Common myeloid progenitor, CD34-positive (primary cell): Measurements from ENCODE around the gene TNFRSF8.

Source experiments
- CTCF ChIA-PET: fragments of 350-600 bp; sonication (Branson Sonifier 250); formaldehyde crosslinking; loops from one replicate; lab custom pipeline; 2021; ENCODE audit warnings: antibody characterized with exemption; lab: Charles Lee
- POLR2A ChIA-PET: fragments of 350-600 bp; sonication (Branson Sonifier 250); formaldehyde crosslinking; loops from one replicate; lab custom pipeline; 2021; ENCODE audit warnings: antibody characterized with exemption; lab: Charles Lee
- DNase-seq, 3 donors: peaks; one replicate each; pipeline versions ENCODE4 v3.0.0 to v3.0.0-alpha.2; 2013
- H3K27ac ChIP-seq, 2 experiments: 1 replicate in 1 of 2; 2 replicates in 1 of 2; pipeline ENCODE4 v1.7.0; 2013; ENCODE audit warnings: inconsistent platforms in 2 of 2, low read length in 2 of 2, mild to moderate bottlenecking in 2 of 2, low read depth in 1 of 2, moderate library complexity in 1 of 2; ENCODE audit not compliant: severe bottlenecking in 2 of 2, insufficient read depth in 1 of 2, poor library complexity in 1 of 2
- H3K27me3 ChIP-seq, 5 experiments: replicated peaks in 2 of 5; 1 replicate in 3 of 5; 2 replicates in 2 of 5; pipeline versions ENCODE4 v1.6.1 to v1.7.0; 2013; ENCODE audit warnings: low read length in 4 of 5, mild to moderate bottlenecking in 2 of 5, moderate library complexity in 2 of 5, inconsistent platforms in 1 of 5; ENCODE audit not compliant: insufficient read depth in 5 of 5, control insufficient read depth in 4 of 5
- H3K36me3 ChIP-seq, 4 experiments: 1 replicate in 2 of 4; 2 replicates in 2 of 4; pipeline versions ENCODE4 v1.6.1 to v1.7.0; 2013; ENCODE audit warnings: low read length in 3 of 4, control low read depth in 1 of 4, mild to moderate bottlenecking in 1 of 4; ENCODE audit not compliant: control insufficient read depth in 4 of 4, insufficient read depth in 4 of 4
- H3K4me1 ChIP-seq, 4 experiments: 1 replicate in 3 of 4; 2 replicates in 1 of 4; pipeline versions ENCODE4 v1.6.1 to v1.7.1; 2013; ENCODE audit warnings: low read length in 3 of 4, mild to moderate bottlenecking in 3 of 4, control low read depth in 1 of 4, inconsistent platforms in 1 of 4, moderate library complexity in 1 of 4; ENCODE audit not compliant: control insufficient read depth in 4 of 4, insufficient read depth in 4 of 4; ENCODE audit errors: control extremely low read depth in 1 of 4
- H3K4me3 ChIP-seq, 7 experiments: 1 replicate in 4 of 7; 2 replicates in 3 of 7; pipeline versions ENCODE4 v1.5.1 to v1.7.0; 2013; ENCODE audit warnings: mild to moderate bottlenecking in 7 of 7, low read length in 6 of 7, moderate library complexity in 6 of 7, inconsistent platforms in 2 of 7, low read depth in 2 of 7, control low read depth in 1 of 7; ENCODE audit not compliant: insufficient read depth in 4 of 7, control insufficient read depth in 1 of 7; ENCODE audit errors: extremely low read depth in 1 of 7
- H3K9me3 ChIP-seq, 5 experiments: 1 replicate in 4 of 5; 2 replicates in 1 of 5; pipeline versions ENCODE4 v1.6.1 to v1.7.1; 2013; ENCODE audit warnings: low read length in 4 of 5, mild to moderate bottlenecking in 2 of 5, inconsistent platforms in 1 of 5, low read depth in 1 of 5, moderate library complexity in 1 of 5; ENCODE audit not compliant: control insufficient read depth in 4 of 5, insufficient read depth in 2 of 5; ENCODE audit errors: control extremely low read depth in 1 of 5
- WGBS: methylation state at CpG from one replicate; pipeline ENCODE4 v1.1.5; 2013; ENCODE audit not compliant: insufficient coverage; 5-methylcytosine and 5-hydroxymethylcytosine counted together

TNFRSF8 gene

GRCh38 chr1:12124693-12125421, 61.8 kb downstream of the TNFRSF8 start:
- POLR2A ChIA-PET, result no interaction called here
- CTCF ChIA-PET, result interaction anchor here (0.7 to 11.6 kb wide), 31 partner anchors 11 to 534 kb away, joined by 3 to 213 read pairs (median 7); partner anchors contain the start of gene TNFRSF1B
- Histone ChIP-seq H3K36me3 (peaks cover 0 to 7% (median 0%) of the 10 kb centered on the region in 4 experiments), H3K9me3 (peaks cover 0 to 2% (median 0%) of the 10 kb centered on the region in 5 experiments), H3K27me3 (no peaks in the 10 kb centered on the region), H3K27ac (no peak overlapping the region), H3K4me3 (no peak overlapping the region), H3K4me1 (peaks cover 4 to 21% (median 18%) of the 10 kb centered on the region in 4 experiments)
- 48% methylated on average over 17 of the region's 19 CpGs for WGBS
- DNase-seq, result peak; percentile 69 to 80 (median 74)

- H3K27me3 ChIP-seq, result no peaks in the 10 kb centered on the region
- H3K36me3 ChIP-seq, result peaks cover 0 to 7% (median 0%) of the 10 kb centered on the region in 4 experiments
- ChIA-PET POLR2A (interaction anchor here (0.7 to 1.1 kb wide), 2 partner anchors 72 to 73 kb away, joined by 3 read pairs; no protein-coding TSS in a partner anchor), CTCF (interaction anchor here (0.7 to 11.6 kb wide), 30 partner anchors 12 to 533 kb away, joined by 3 to 213 read pairs (median 8); no protein-coding TSS in a partner anchor)
- H3K4me1 ChIP-seq, result peaks cover 4 to 21% (median 18%) of the 10 kb centered on the region in 4 experiments
- no peak overlapping the region for H3K27ac ChIP-seq
- no peaks in the 10 kb centered on the region for H3K9me3 ChIP-seq
- peak in 2 of 3 donors; percentile 35 to 38 for DNase-seq
- H3K4me3 ChIP-seq, result no peak overlapping the region
- 69% methylated on average over 16 of the region's 24 CpGs for WGBS
Observed at GRCh38 chr1:12125422-12126355, 62.6 kb downstream of the TNFRSF8 start.

- Histone ChIP-seq H3K4me1 (peaks cover 4 to 24% (median 20%) of the 10 kb centered on the region in 4 experiments), H3K27me3 (no peaks in the 10 kb centered on the region), H3K27ac (no peak overlapping the region), H3K36me3 (peaks cover 0 to 2% (median 0%) of the 10 kb centered on the region in 4 experiments), H3K4me3 (no peak overlapping the region), H3K9me3 (no peaks in the 10 kb centered on the region)
- DNase-seq, result no peak
- 96% methylated on average over 9 of the region's 9 CpGs for WGBS
- POLR2A ChIA-PET, result interaction anchor here (0.7 to 1.1 kb wide), 2 partner anchors 71 to 72 kb away, joined by 3 read pairs; no protein-coding TSS in a partner anchor
- CTCF ChIA-PET, result interaction anchor here (1.0 to 11.6 kb wide), 9 partner anchors 15 to 532 kb away, joined by 3 to 213 read pairs (median 8); no protein-coding TSS in a partner anchor
Observed at GRCh38 chr1:12126781-12127180, 63.7 kb downstream of the TNFRSF8 start.

- ChIA-PET POLR2A (no interaction called here), CTCF (interaction anchor here (1.0 to 11.6 kb wide), 9 partner anchors 15 to 532 kb away, joined by 3 to 213 read pairs (median 4); no protein-coding TSS in a partner anchor)
- H3K27me3 ChIP-seq, result no peaks in the 10 kb centered on the region
- H3K4me3 ChIP-seq, result no peak overlapping the region
- H3K27ac ChIP-seq, result no peak overlapping the region
- no peaks in the 10 kb centered on the region for H3K36me3 ChIP-seq
- DNase-seq, result no peak
- 93% methylated on average over 5 of the region's 10 CpGs for WGBS
- H3K9me3 ChIP-seq, result no peaks in the 10 kb centered on the region
- peaks cover 6 to 30% (median 25%) of the 10 kb centered on the region in 4 experiments for H3K4me1 ChIP-seq
Observed at GRCh38 chr1:12127206-12127810, 64.2 kb downstream of the TNFRSF8 start.

- 91% methylated on average over 13 of the region's 15 CpGs for WGBS
- no peak for DNase-seq
- Histone ChIP-seq H3K27me3 (no peaks in the 10 kb centered on the region), H3K4me1 (peaks cover 7 to 36% (median 32%) of the 10 kb centered on the region in 4 experiments), H3K36me3 (no peaks in the 10 kb centered on the region), H3K9me3 (no peaks in the 10 kb centered on the region), H3K4me3 (no peak overlapping the region), H3K27ac (no peak overlapping the region)
- ChIA-PET CTCF (interaction anchor here (0.7 to 11.6 kb wide), 5 partner anchors 21 to 80 kb away, joined by 3 to 213 read pairs (median 63); no protein-coding TSS in a partner anchor), POLR2A (no interaction called here)
Observed at GRCh38 chr1:12128120-12128519, 65.0 kb downstream of the TNFRSF8 start.

GRCh38 chr1:12129624-12130023, 66.5 kb downstream of the TNFRSF8 start:
- H3K4me1 ChIP-seq, result peaks cover 7 to 40% (median 33%) of the 10 kb centered on the region in 4 experiments
- ChIA-PET POLR2A (no interaction called here), CTCF (interaction anchor here (2.2 kb wide), 1 partner anchor 79 kb away, joined by 7 read pairs; no protein-coding TSS in a partner anchor)
- no peak overlapping the region for H3K27ac ChIP-seq
- 92% methylated on average over 6 of the region's 12 CpGs for WGBS
- H3K36me3 ChIP-seq, result no peaks in the 10 kb centered on the region
- no peaks in the 10 kb centered on the region for H3K27me3 ChIP-seq
- no peak for DNase-seq
- H3K9me3 ChIP-seq, result no peaks in the 10 kb centered on the region
- H3K4me3 ChIP-seq, result no peak overlapping the region
